ENCODE results near the gene CSF3R. TPM values are rescaled to one million over a fixed set of nuclear protein-coding genes. Genes with fewer than 3 reads are reported as not detected.
A peak's percentile ranks its signal among the peaks of the same experiment; 100 is the strongest.

CSF3R gene
- total and polyA plus RNA-seq, 9 of the 15 experiments (the other 6 are each of a cell fraction or from before 2014, with no cell fraction given) = 0.21 to 0.86 (median 0.40) TPM; not detected in 1

- no peak for TF ChIP-seq POLR3A (IDR thresholded peaks at IDR 0.05; ENCODE audit: borderline replicate concordance, extremely low read depth, insufficient read depth, insufficient read length)
- no peak for TF ChIP-seq ETV5 (CRISPR knock-in tag; IDR thresholded peaks at IDR 0.05; ENCODE audit: low read depth)
- TF ChIP-seq THAP7 (CRISPR knock-in tag; IDR thresholded peaks at IDR 0.05) = no peak
- peak; percentile 68; the same call in 1 of the 2 replicates for TF ChIP-seq ZKSCAN1 (IDR thresholded peaks at IDR 0.05; ENCODE audit: low read depth, low read length)
- TF ChIP-seq NFXL1 (CRISPR knock-in tag; IDR thresholded peaks at IDR 0.05) = no peak
- TF ChIP-seq TFAM (CRISPR knock-in tag; conservative IDR thresholded peaks at IDR 0.05) = no peak
- peak; percentile 48; the same call in 1 of the 2 replicates for TF ChIP-seq ZFX (CRISPR knock-in tag; IDR thresholded peaks at IDR 0.05)
- TF ChIP-seq CTBP1 (IDR thresholded peaks at IDR 0.05; ENCODE audit: borderline replicate concordance) = 0 out of 2 replicates have a peak, but pooled peaks have one; percentile 16
- TF ChIP-seq KLF10 (CRISPR knock-in tag; IDR thresholded peaks at IDR 0.05) = no peak
- TF ChIP-seq FOXK2 (conservative IDR thresholded peaks at IDR 0.05 in 1 of 2, IDR thresholded peaks at IDR 0.05 in 1 of 2; ENCODE audit: low read depth in 2 of 2) = no peak
- no peak for TF ChIP-seq ELK3 (CRISPR knock-in tag; IDR thresholded peaks at IDR 0.05)
- no peak for TF ChIP-seq ZNF133 (CRISPR knock-in tag; IDR thresholded peaks at IDR 0.05)
- TF ChIP-seq SAFB2 (IDR thresholded peaks at IDR 0.05; ENCODE audit: borderline replicate concordance, low read depth, low read length, severe bottlenecking) = no peak
- TF ChIP-seq FOXP4 (CRISPR knock-in tag; IDR thresholded peaks at IDR 0.05; ENCODE audit: borderline replicate concordance) = no peak
- peak; percentile 21; the same call in 1 of the 2 replicates for TF ChIP-seq NFIC (IDR thresholded peaks at IDR 0.05)
- no peak for TF ChIP-seq GTF2A2 (tag; IDR thresholded peaks at IDR 0.05)
- TF ChIP-seq CC2D1A (IDR thresholded peaks at IDR 0.05) = peak; percentile 61; the same call in 1 of the 2 replicates
- TF ChIP-seq ZNF586 (CRISPR knock-in tag; conservative IDR thresholded peaks at IDR 0.05) = no peak
- no peak for TF ChIP-seq FOXO4 (CRISPR knock-in tag; IDR thresholded peaks at IDR 0.05)
- TF ChIP-seq NELFE (IDR thresholded peaks at IDR 0.05; ENCODE audit: insufficient read depth, insufficient read length) = no peak
- no peak for TF ChIP-seq SIN3A (IDR thresholded peaks at IDR 0.05; ENCODE audit: borderline replicate concordance in 2 of 2, control insufficient read depth in 1 of 2, low read depth in 2 of 2, low read length in 2 of 2)
- TF ChIP-seq FOXK1 (CRISPR knock-in tag; IDR thresholded peaks at IDR 0.05; ENCODE audit: borderline replicate concordance) = no peak
- TF ChIP-seq ZNF3 (CRISPR knock-in tag; IDR thresholded peaks at IDR 0.05) = peak; percentile 63; the same call in 1 of the 2 replicates
Observed at GRCh38 chr1:36486439-36487335, 4.0 kb upstream of the CSF3R start (continued).

Measured in K562 (cell line).